GM19351 (cell line): ENCODE results near the gene ERRFI1.
"Not testable (repeated sequence)": the region's sequence is repeated elsewhere in the genome, so short reads cannot be mapped to it uniquely, and the experiment has no call there.

Experiments used
- ATAC-seq: cut with Tn5 transposase; IDR thresholded peaks from one replicate; pipeline ENCODE4 v1.9.1; 2021; ENCODE audit warnings: mild to moderate bottlenecking, moderate library complexity; ENCODE audit not compliant: unreplicated experiment

ERRFI1 gene

DNA sequence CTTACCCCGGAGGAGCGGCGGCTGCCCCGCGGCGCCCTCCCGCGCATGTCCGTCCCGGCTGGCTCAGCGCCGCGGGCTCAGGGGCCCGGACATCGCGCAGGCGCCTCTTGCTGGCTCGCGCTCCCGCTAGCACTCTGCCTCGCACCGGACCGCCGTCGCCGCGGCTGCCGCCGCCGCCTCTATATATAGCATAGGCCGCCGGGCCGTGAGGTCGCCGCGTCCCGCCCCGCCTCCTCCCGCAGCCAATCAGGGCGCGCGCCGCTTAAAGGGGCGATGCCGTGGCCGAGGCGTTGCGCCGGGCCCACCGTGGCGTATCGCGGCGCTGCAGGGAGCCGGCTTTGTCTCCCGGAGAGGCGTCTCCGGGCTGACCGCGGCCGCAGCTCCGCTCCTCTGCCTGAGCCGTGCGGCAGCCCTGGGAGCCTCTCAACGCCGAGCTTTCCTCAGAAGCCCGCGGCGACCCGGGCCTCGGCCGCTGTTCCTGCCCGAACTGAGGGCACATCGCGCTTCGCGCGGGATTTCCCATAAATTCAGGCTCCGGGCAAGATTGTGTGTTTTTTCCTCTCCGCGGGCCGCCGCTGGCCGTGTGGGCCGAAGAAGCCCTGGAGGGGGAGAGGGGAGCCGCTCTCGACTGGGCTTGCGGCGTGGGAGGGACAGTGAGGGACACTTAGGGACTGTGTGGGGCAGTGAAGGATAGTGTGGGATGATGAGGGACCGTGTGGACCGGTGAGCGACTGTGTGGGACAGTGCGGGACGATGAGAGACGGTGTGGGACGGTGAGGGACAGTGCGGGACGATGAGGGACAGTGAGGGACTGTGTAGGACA, at the start of gene ERRFI1:
TSS of gene ERRFI1 (minus strand) at position 157 of the 823 bp plus-strand sequence. CDS start 10,690 bp downstream, outside the sequence.
- ATAC-seq = peak; percentile 83

- no peak for ATAC-seq
Measured at GRCh38 chr1:8075511-8076051, 49.5 kb upstream of the ERRFI1 start.

DNA sequence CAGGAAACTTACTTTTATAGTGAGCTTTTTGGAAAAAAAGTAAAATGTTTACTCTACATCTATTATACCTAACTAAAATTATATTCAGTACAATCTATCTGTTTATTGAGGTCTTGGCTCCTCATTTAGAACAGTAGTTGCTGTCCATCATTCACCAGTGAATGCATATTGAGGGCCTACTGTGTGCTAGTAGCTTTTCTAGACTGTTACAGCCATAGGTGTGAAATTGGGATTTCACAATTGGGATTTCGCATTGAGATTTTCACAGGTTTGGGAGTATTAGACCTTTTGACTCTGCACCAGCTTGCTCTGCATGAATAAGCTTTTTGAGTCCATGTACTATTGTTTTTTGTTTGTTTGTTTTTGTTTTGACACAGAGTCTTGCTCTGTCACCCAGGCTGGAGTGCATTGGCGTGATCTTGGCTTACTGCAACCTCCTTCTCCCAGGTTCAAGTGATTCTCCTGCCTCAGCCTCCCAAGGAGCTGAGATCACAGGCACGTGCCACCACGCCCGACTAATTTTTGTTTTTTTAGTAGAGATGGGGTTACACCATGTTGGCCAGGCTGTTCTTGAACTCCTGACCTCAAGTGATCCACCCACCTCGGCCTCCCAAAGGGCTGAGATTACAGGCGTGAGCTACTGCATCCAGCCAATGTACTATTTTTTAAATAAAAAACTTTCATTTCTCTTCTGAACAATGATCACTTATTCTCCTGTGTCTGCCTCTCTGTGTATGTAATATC, 47.2 kb upstream of the ERRFI1 start:
- ATAC-seq = no peak

- ATAC-seq = no peak
Measured at GRCh38 chr1:8070381-8070811, 44.3 kb upstream of the ERRFI1 start.

- not testable (repeated sequence) for ATAC-seq
Measured at GRCh38 chr1:8069614-8070320, 43.7 kb upstream of the ERRFI1 start.

DNA sequence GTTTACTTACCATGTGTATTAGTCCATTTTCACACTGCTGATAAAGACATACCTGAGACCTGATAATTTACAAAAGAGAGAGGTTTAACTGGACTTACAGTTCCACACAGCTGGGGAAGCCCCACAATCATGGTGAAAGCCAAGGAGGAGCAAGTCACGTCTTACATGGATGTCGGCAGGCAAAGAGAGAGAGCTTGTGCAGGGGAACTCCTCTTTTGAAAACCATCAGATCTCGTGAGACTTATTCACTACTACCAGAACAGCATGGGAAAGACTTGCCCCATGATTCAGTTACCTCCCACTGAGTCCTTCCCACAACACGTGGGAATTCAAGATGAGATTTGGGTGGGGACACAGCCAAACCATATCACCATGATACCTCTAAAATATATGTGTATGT, 39.3 kb upstream of the ERRFI1 start:
- ATAC-seq = no peak

GRCh38 chr1:8063298-8064036, 37.4 kb upstream of the ERRFI1 start:
- no peak for ATAC-seq

GRCh38 chr1:8062861-8063260, 36.8 kb upstream of the ERRFI1 start:
- ATAC-seq = no peak

- no peak for ATAC-seq
Measured at GRCh38 chr1:8061673-8062386, 35.7 kb upstream of the ERRFI1 start.

- no peak for ATAC-seq
Measured at GRCh38 chr1:8061210-8061609, 35.1 kb upstream of the ERRFI1 start.

- ATAC-seq = no peak
Measured at GRCh38 chr1:8059161-8059622, 33.1 kb upstream of the ERRFI1 start.

- ATAC-seq = not testable (repeated sequence)
Measured at GRCh38 chr1:8057779-8058178, 31.7 kb upstream of the ERRFI1 start.

DNA sequence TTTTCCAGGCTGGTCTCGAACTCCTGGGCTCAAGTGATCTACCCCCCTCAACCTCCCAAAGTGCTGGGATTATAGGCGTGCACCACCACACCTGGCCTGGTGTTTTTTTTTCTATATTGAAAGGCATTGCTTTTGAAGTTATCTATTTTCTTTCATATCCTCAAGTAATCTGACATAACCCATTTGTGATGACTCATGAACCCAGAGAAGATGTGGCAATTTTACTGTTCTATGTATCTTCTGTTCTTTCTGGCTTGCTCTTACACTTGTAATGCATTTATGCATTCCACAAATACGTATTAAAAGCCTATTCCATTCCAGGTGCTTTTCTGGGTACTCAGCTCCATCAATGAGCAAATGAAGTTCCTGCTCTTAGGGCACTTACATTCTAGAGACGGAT, 29.9 kb upstream of the ERRFI1 start:
- no peak for ATAC-seq

GRCh38 chr1:8053878-8054567, 27.9 kb upstream of the ERRFI1 start:
- no peak for ATAC-seq

GRCh38 chr1:8051650-8052049, 25.5 kb upstream of the ERRFI1 start:
- ATAC-seq = no peak

DNA sequence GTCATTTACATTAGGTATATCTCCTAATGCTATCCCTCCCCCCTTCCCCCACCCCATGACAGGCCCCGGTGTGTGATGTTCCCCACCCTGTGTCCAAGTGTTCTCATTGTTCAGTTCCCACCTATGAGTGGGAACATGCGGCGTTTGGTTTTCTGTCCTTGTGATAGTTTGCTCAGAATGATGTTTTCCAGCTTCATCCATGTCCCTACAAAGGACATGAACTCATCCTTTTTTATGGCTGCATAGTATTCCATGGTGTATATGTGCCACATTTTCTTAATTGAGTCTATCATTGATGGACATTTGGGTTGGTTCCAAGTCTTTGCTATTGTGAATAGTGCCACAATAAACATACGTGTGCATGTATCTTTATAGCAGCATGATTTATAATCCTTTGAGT, 23.1 kb upstream of the ERRFI1 start:
- not testable (repeated sequence) for ATAC-seq

DNA sequence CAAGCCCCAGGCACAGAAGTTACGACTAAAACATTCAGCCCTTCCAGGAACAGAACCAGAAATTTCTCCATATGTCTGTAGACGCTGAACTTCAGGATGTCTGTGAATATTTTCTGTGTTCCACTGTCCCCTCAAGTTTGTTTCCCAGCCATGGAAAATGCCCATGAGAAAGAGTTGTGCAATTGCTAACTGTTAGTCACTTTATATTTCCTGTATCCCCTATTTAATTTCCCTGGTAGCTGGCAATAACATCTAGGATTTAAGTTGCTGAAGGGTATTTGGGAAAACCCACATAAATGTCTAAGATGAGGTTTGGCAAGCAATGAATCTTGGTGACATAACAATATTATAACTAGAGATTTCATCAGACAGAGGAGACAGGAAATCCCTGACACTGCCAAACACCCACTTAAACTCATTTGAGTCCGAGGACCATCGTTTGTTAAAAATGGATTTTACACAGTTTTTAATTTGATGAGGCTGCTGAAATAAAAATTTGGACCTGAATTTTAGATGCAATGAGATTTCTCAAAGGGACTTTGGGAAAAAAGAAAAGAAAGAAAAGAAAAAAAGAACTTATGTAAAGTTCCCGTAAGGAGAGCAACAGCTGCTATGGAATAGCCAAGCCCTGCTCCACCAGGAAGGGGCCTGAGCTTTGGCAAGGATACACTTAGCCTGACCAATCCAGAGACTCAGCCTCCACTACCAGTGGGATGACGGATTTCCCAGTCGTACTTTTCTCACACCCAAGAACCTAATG, 21.8 kb upstream of the ERRFI1 start:
- no peak for ATAC-seq

DNA sequence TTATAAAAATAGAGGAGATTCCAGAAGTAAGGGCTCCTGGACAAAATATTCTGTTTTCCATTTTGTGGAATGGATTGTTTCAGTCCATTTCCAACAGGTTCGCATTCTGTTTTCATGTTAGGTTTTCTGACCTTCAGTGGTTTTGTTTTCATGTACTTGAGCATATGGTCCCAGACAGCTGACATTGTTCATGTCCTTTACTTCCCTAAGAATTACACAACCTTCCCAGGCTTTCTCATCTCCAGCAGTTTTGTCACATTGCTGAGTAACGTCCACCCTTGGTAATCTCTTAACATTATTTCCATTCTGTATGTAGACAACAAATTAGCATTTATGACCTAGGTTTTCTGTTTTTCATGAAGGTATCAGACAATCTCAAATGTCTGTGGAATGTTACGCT, 21.0 kb upstream of the ERRFI1 start:
- no peak for ATAC-seq
